LNCaP clone FGC (cell line): Measurements from ENCODE around the gene E2F3.
A peak's percentile ranks its signal among the peaks of the same experiment; 100 is the strongest.

Experiments
- DNase-seq: peaks from one replicate; pipeline ENCODE4 v3.0.0-alpha.2; 2011; ENCODE audit warnings: low read depth
- H3K4me3 ChIP-seq: 2 replicates; pipeline ENCODE4 v1.5.1; 2011; ENCODE audit warnings: mild to moderate bottlenecking, low read depth, low read length, control low read depth
- TF ChIP-seq, protein P1 (sequence below): IDR thresholded peaks from 2 replicates; pipeline ENCODE4 v1.5.1; 2012; ENCODE audit warnings: mild to moderate bottlenecking; ENCODE audit not compliant: control insufficient read depth, insufficient read depth; ENCODE audit errors: extremely low read depth

E2F3 gene

DNA sequence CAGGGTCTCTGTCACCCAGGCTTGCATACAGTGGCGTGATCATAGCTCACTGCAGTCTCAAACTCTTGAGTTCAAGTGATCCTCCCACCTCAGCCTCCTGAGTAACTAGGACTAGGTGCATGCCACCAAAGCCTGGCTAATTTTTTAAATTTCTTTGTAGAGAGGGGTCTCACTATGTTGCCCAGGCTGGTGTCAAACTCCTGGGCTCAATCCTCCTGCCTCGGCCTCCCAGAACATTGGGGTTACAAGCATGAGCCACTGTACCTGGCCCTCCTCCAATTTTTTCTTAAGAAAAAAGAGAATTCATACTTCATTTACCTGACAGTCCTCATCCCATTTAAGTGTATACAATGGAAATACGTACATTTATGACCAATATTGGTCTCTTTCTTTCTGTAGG is 37.9 kb downstream of the E2F3 start:
- TF ChIP-seq, protein P1, sequence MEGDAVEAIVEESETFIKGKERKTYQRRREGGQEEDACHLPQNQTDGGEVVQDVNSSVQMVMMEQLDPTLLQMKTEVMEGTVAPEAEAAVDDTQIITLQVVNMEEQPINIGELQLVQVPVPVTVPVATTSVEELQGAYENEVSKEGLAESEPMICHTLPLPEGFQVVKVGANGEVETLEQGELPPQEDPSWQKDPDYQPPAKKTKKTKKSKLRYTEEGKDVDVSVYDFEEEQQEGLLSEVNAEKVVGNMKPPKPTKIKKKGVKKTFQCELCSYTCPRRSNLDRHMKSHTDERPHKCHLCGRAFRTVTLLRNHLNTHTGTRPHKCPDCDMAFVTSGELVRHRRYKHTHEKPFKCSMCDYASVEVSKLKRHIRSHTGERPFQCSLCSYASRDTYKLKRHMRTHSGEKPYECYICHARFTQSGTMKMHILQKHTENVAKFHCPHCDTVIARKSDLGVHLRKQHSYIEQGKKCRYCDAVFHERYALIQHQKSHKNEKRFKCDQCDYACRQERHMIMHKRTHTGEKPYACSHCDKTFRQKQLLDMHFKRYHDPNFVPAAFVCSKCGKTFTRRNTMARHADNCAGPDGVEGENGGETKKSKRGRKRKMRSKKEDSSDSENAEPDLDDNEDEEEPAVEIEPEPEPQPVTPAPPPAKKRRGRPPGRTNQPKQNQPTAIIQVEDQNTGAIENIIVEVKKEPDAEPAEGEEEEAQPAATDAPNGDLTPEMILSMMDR: no peak
- H3K4me3 ChIP-seq: no peak overlapping the region
- no peak for DNase-seq

DNA sequence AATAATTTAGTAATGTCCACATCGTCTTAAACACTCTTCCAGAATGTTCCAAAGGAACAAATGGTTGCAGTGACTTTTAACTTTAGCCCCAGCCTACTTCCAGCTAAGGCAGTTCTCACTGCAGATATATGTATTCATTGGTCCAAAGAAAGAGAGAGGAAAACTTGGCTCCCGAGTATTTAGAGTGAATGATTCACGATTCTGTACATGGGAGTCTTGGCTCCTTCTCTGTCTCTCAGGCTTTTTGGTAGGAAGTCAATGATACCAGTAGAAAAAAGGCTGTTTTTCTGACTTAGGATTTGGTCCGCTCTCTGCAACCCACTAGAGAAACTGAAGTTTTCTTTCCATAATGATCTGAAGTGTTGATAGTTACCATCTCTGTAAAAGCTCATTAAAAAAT is 38.6 kb downstream of the E2F3 start:
- TF ChIP-seq, protein P1: no peak

DNA sequence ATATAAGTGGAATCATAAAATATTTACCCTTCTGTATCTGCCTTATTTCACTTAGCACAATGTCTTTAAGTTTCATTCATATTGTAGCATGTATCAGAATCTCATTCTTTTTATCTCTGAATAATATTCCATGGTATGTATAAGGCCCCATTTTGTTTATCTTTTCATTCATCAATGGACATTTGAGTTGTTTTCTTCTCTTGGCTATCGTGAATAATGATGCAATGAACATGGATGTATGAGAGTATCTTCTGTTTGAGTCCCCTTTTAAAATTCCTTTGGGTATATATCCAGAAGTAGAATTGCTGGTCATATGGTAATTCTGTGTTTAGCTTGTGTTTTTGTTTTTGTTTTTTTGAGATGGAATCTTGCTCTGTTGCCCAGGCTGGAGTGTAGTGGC is 39.6 kb downstream of the E2F3 start:
- TF ChIP-seq, protein P1: no peak
- DNase-seq: no peak
- no peak overlapping the region for H3K4me3 ChIP-seq

More for the DNA sequence above, 38.6 kb downstream of the E2F3 start:
- no peak overlapping the region for H3K4me3 ChIP-seq
- no peak for DNase-seq

DNA sequence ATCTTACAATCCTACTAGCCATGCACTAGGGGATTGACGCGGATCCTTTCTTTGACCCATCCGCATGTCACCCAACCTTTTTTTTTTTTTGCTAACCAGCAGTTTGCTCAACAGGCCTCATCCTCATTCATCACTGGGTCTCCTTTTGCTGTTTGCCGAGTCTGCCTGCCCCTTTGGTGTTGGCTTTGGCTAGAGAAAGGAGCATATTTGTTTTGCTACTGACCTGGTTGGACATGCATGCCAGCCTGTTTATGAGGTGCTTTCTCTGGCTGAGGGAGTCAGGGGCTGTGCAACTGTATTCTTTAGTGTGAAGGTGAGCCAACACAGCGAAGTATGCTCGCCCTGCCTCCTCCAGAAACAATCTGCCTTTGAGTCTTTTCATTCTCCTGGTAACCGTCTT is 40.2 kb downstream of the E2F3 start:
- TF ChIP-seq, protein P1: no peak
- no peak overlapping the region for H3K4me3 ChIP-seq
- DNase-seq: peak; percentile 73

DNA sequence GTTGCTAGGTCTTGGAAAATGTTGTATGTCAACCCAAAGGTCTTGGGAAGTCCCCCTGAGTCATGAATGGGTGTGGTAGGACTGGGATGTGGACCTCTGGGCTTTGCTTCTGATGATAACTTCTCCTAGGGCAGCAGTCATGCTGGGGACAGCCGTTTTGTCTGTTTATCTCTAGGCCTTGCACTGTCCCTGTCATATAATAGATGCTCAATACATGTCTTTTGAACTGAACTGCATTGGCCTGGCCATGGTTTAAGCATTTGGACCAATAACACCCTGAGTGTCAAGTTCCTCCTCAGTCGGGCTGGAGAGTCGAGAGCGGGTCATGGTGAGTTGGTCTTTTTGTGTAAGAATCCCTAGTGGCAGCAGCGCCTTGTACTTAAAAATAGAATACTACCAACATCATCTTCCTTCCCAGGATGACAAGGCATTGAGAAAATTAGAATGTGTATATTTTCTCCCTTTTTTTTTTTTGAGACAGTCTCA is 43.1 kb downstream of the E2F3 start:
- TF ChIP-seq, protein P1: no peak
- no peak for DNase-seq
- H3K4me3 ChIP-seq: no peak overlapping the region

DNA sequence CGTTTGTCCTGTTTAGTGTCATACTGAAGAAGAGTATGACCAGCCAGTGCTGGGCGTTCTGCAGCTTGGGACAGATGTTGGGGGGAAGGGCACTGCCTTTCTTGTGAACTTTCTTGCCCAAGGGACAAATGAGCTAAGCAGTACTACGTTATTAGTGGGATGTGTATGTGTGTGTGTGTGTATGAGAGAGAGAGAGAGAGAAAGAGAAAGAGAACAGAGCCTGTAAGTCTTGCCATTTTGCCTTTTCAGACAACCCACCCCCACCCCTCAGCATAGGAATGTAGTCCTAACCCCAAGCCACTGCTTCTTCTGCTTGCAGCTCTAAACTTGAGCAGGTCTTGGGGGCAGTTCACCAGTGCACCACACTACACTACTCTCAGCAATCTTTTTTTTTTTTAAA is 45.5 kb downstream of the E2F3 start:
- TF ChIP-seq, protein P1: no peak
- DNase-seq: no peak
- H3K4me3 ChIP-seq: no peak overlapping the region

DNA sequence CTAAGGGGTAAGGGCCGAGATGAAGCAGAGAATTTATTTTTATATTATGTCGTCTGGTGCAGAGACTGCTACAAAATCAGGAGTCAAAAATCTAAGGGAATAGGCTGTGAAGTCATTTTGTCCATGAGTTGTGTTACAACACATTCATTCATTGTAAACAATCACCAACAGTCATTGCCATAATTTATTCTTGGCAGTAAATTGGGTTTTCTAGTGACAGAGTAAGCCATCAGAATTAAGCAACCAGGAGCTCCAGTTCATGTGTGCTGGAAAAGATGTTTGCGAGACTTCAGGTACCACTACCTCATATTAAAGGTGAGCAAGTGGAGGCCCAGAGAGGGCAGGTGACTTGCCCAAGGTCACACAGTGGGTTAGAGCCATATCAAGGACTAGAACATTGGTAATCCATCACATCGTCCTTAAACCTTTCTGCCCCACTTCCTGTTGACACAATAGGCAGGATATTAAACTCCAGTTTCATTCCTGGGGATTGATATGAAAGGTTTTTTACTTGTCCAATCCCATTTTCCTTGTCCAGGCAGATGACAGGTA is 46.0 kb downstream of the E2F3 start:
- no peak for DNase-seq
- H3K4me3 ChIP-seq: no peak overlapping the region
- TF ChIP-seq, protein P1: no peak
